Neural progenitor cell (in vitro differentiated cells): ENCODE data around the gene UBA6. TPM values are rescaled to one million over a fixed set of nuclear protein-coding genes. Genes with fewer than 3 reads are reported as not detected.

Experiments used
- DNase-seq: peaks from one replicate; pipeline ENCODE4 v3.0.0-alpha.2; 2016; ENCODE audit warnings: low spot score
- H2AFZ ChIP-seq: fragments of 200-600 bp; sonication (generic); replicated peaks from 2 replicates; pipeline ENCODE4 v1.6.1; 2016; ENCODE audit warnings: antibody characterized with exemption
- H3F3A ChIP-seq: fragments of 200-600 bp; sonication (generic); 2 replicates; pipeline ENCODE4 v1.6.1; 2016; ENCODE audit warnings: antibody characterized with exemption, low read depth
- H3K27ac ChIP-seq: fragments of 200-600 bp; sonication (generic); 2 replicates; pipeline ENCODE4 v1.5.1; 2016; ENCODE audit warnings: mild to moderate bottlenecking
- H3K27me3 ChIP-seq: fragments of 200-600 bp; sonication (generic); 2 replicates; pipeline ENCODE4 v1.6.1; 2016; ENCODE audit warnings: mild to moderate bottlenecking, moderate library complexity
- H3K36me3 ChIP-seq: fragments of 200-600 bp; sonication (generic); 2 replicates; pipeline ENCODE4 v1.5.1; 2016
- H3K4me1 ChIP-seq: fragments of 200-600 bp; sonication (generic); 2 replicates; pipeline ENCODE4 v1.6.1; 2016; ENCODE audit warnings: mixed run types
- H3K4me2 ChIP-seq: fragments of 200-600 bp; sonication (generic); 2 replicates; pipeline ENCODE4 v1.6.1; 2016
- H3K4me3 ChIP-seq: fragments of 200-600 bp; sonication (generic); 2 replicates; pipeline ENCODE4 v1.5.1; 2016
- H3K79me2 ChIP-seq: fragments of 200-600 bp; sonication (generic); 2 replicates; pipeline ENCODE4 v1.6.1; 2016; ENCODE audit warnings: low read depth
- H3K9ac ChIP-seq: fragments of 200-600 bp; sonication (generic); 2 replicates; pipeline ENCODE4 v1.6.1; 2016
- H3K9me3 ChIP-seq: fragments of 200-600 bp; sonication (generic); 2 replicates; pipeline ENCODE4 v1.5.1; 2016; ENCODE audit warnings: low read depth
- H4K20me1 ChIP-seq: fragments of 200-600 bp; sonication (generic); 2 replicates; pipeline ENCODE4 v1.6.1; 2016; ENCODE audit warnings: low read depth
- H3K27ac Mint-ChIP-seq: 3 replicates; pipeline ENCODE4 v1.8.0; 2021; ENCODE audit warnings: mixed read lengths
- H3K27me3 Mint-ChIP-seq: 2 replicates; pipeline ENCODE4 v1.8.0; 2022; ENCODE audit warnings: low read depth, mild to moderate bottlenecking, inconsistent platforms, moderate library complexity, mixed read lengths; ENCODE audit not compliant: insufficient read depth
- H3K36me3 Mint-ChIP-seq: 3 replicates; pipeline ENCODE4 v1.8.0; 2021; ENCODE audit warnings: mixed read lengths
- H3K4me1 Mint-ChIP-seq: 3 replicates; pipeline ENCODE4 v1.8.0; 2021; ENCODE audit warnings: mixed read lengths
- H3K4me3 Mint-ChIP-seq: 3 replicates; pipeline ENCODE4 v1.8.0; 2021; ENCODE audit warnings: mild to moderate bottlenecking, moderate library complexity, mixed read lengths
- H3K9me3 Mint-ChIP-seq: 3 replicates; pipeline ENCODE4 v1.8.0; 2020; ENCODE audit warnings: mixed read lengths
- CTCF ChIP-seq: fragments of 200-600 bp; sonication (generic); IDR thresholded peaks from 2 replicates; pipeline ENCODE4 v1.5.1; 2017; ENCODE audit warnings: antibody characterized with exemption, mild to moderate bottlenecking
- EZH2 ChIP-seq: fragments of 200-600 bp; sonication (generic); IDR thresholded peaks from 2 replicates; pipeline ENCODE4 v1.6.1; 2017; ENCODE audit warnings: antibody characterized with exemption, mild to moderate bottlenecking, moderate library complexity
- EZH2phosphoT487 ChIP-seq: fragments of 200-600 bp; sonication (generic); IDR thresholded peaks from 2 replicates; pipeline ENCODE4 v1.6.1; 2017; ENCODE audit warnings: antibody characterized with exemption
- small RNA-seq: library from RNA; depleted of rRNA; stranded (forward); fragments of <200 nt; gene quantifications from one replicate; pipeline ENCODE3, GENCODE V24; 2015
- total RNA-seq: library from RNA; depleted of rRNA; stranded (reverse); fragments of >200 nt; gene quantifications from 2 replicates; pipeline ENCODE4 v1.2.3, GENCODE V29; 2015; ENCODE audit warnings: low replicate concordance

Gene UBA6
- total RNA-seq, 1 donor from 2014 or later: 162 TPM

GRCh38 chr4:67568820-67569219 is 132.1 kb downstream of the UBA6 start:
- no peaks in the 10 kb centered on the region for H3K79me2 ChIP-seq
- no peak overlapping the region for H2AFZ ChIP-seq
- Mint-ChIP-seq H3K4me1 (no peaks in the 10 kb centered on the region), H3K4me3 (no peak overlapping the region), H3K9me3 (no peaks in the 10 kb centered on the region), H3K27me3 (no peaks in the 10 kb centered on the region), H3K36me3 (no peaks in the 10 kb centered on the region), H3K27ac (no peak overlapping the region)
- no peaks in the 10 kb centered on the region for H3F3A ChIP-seq
- no peaks in the 10 kb centered on the region for H4K20me1 ChIP-seq
- no peaks in the 10 kb centered on the region for H3K27me3 ChIP-seq
- no peak overlapping the region for H3K9ac ChIP-seq
- H3K4me3 ChIP-seq: no peak overlapping the region
- TF ChIP-seq EZH2phosphoT487 (no peak), CTCF (no peak), EZH2 (no peak)
- H3K36me3 ChIP-seq: no peaks in the 10 kb centered on the region
- no peak overlapping the region for H3K4me2 ChIP-seq
- no peaks in the 10 kb centered on the region for H3K4me1 ChIP-seq
- no peak overlapping the region for H3K27ac ChIP-seq
- no peak for DNase-seq
- no peaks in the 10 kb centered on the region for H3K9me3 ChIP-seq

GRCh38 chr4:67566335-67566734 is 134.6 kb downstream of the UBA6 start:
- H3K27me3 Mint-ChIP-seq: peaks cover 3% of the 10 kb centered on the region
- Histone ChIP-seq H3K4me2 (no peak overlapping the region), H4K20me1 (no peaks in the 10 kb centered on the region), H3K79me2 (no peaks in the 10 kb centered on the region), H3K27me3 (no peaks in the 10 kb centered on the region), H2AFZ (peak overlapping the region; percentile 26), H3K9me3 (no peaks in the 10 kb centered on the region), H3K4me1 (no peaks in the 10 kb centered on the region), H3K9ac (no peak overlapping the region), H3K36me3 (no peaks in the 10 kb centered on the region), H3K4me3 (no peak overlapping the region), H3K27ac (no peak overlapping the region), H3F3A (no peaks in the 10 kb centered on the region)
- no peaks in the 10 kb centered on the region for H3K36me3 Mint-ChIP-seq
- H3K27ac Mint-ChIP-seq: no peak overlapping the region
- TF ChIP-seq EZH2 (no peak), EZH2phosphoT487 (no peak), CTCF (no peak)
- DNase-seq: no peak
- no peak overlapping the region for H3K4me3 Mint-ChIP-seq
- no peaks in the 10 kb centered on the region for H3K4me1 Mint-ChIP-seq
- H3K9me3 Mint-ChIP-seq: no peaks in the 10 kb centered on the region

- H3K27me3 Mint-ChIP-seq: peaks cover 3% of the 10 kb centered on the region
- no peak overlapping the region for H3K4me3 Mint-ChIP-seq
- H3K9me3 Mint-ChIP-seq: no peaks in the 10 kb centered on the region
- Histone ChIP-seq H3F3A (no peaks in the 10 kb centered on the region), H4K20me1 (no peaks in the 10 kb centered on the region), H3K9ac (no peak overlapping the region), H3K4me1 (no peaks in the 10 kb centered on the region), H3K27me3 (no peaks in the 10 kb centered on the region), H3K27ac (no peak overlapping the region), H2AFZ (no peak overlapping the region), H3K4me2 (no peak overlapping the region), H3K79me2 (no peaks in the 10 kb centered on the region), H3K36me3 (no peaks in the 10 kb centered on the region), H3K9me3 (no peaks in the 10 kb centered on the region), H3K4me3 (no peak overlapping the region)
- H3K4me1 Mint-ChIP-seq: no peaks in the 10 kb centered on the region
- TF ChIP-seq CTCF: no peak
- TF ChIP-seq EZH2: no peak
- TF ChIP-seq EZH2phosphoT487: no peak
- DNase-seq: no peak
- no peak overlapping the region for H3K27ac Mint-ChIP-seq
- no peaks in the 10 kb centered on the region for H3K36me3 Mint-ChIP-seq
These were observed 135.7 kb downstream of the UBA6 start for GRCh38 chr4:67565284-67565683.

Small RNAs within 50 kb of the gene (small RNA-seq; reads per million reads assigned to genes)
- gene AC096720.1 (not detected), gene RF00091 (not detected)

Other genes starting within 250 kb of the UBA6 start
- gene CENPC, start 155.7 kb downstream of the UBA6 start, total RNA-seq: 48.4 and 85.2 TPM in 2 replicates
- not detected in 2 replicates for gene STAP1, start 142.4 kb downstream of the UBA6 start, total RNA-seq
- not detected in 2 replicates for gene GNRHR, start 53.2 kb upstream of the UBA6 start, total RNA-seq
- not detected in 2 replicates for gene TMPRSS11D, start 182.8 kb upstream of the UBA6 start, total RNA-seq